Parathyroid adenoma (tissue), 2 donors: ENCODE results near the gene WRAP53.

ENCODE experiments used
- H2AFZ ChIP-seq: fragments of 300-600 bp; sonication (generic); one replicate; pipeline ENCODE4 v1.7.0; 2017; ENCODE audit warnings: antibody characterized with exemption, mild to moderate bottlenecking
- H3K27ac ChIP-seq: fragments of 300-600 bp; sonication (generic); one replicate; pipeline ENCODE4 v1.7.0; 2017
- H3K27me3 ChIP-seq: fragments of 300-600 bp; sonication (generic); one replicate; pipeline ENCODE4 v1.7.0; 2017; ENCODE audit warnings: low read length; ENCODE audit not compliant: control insufficient read depth, insufficient read depth
- H3K36me3 ChIP-seq: fragments of 300-600 bp; sonication (generic); one replicate; pipeline ENCODE4 v1.7.0; 2017; ENCODE audit warnings: low read length; ENCODE audit not compliant: control insufficient read depth, insufficient read depth
- H3K4me1 ChIP-seq: fragments of 300-600 bp; sonication (generic); one replicate; pipeline ENCODE4 v1.7.0; 2017; ENCODE audit warnings: control low read depth
- H3K4me2 ChIP-seq: fragments of 300-600 bp; sonication (generic); one replicate; pipeline ENCODE4 v1.7.0; 2017; ENCODE audit warnings: low read length
- H3K4me3 ChIP-seq: fragments of 300-600 bp; sonication (generic); one replicate; pipeline ENCODE4 v1.7.0; 2017; ENCODE audit warnings: low read depth, low read length
- H3K79me2 ChIP-seq: fragments of 300-600 bp; sonication (generic); one replicate; pipeline ENCODE4 v1.7.0; 2017; ENCODE audit warnings: control low read depth
- H3K9ac ChIP-seq: fragments of 300-600 bp; sonication (generic); one replicate; pipeline ENCODE4 v1.7.0; 2017; ENCODE audit warnings: mild to moderate bottlenecking
- H3K9me3 ChIP-seq: fragments of 300-600 bp; sonication (generic); one replicate; pipeline ENCODE4 v1.7.0; 2017; ENCODE audit warnings: low read length; ENCODE audit not compliant: control insufficient read depth
- CTCF ChIP-seq: fragments of 300-600 bp; sonication (generic); IDR thresholded peaks from one replicate; pipeline ENCODE4 v1.7.0; 2017; ENCODE audit warnings: antibody characterized with exemption, mild to moderate bottlenecking
- donor health status: primary hyperparathyroidism.

WRAP53 gene

GRCh38 chr17:7687072-7687907 lies 987 bp upstream of the WRAP53 start, which contains the start of gene TP53:
TP53 (minus strand) TSS chr17:7687490; CDS start chr17:7676594, 10,896 bp downstream.
- H3K4me1 ChIP-seq: peaks cover 5% of the 10 kb centered on the region
- no peaks in the 10 kb centered on the region for H3K27me3 ChIP-seq
- peak within 1 kb of the TSS; percentile 94 for H3K4me2 ChIP-seq
- TF ChIP-seq CTCF: no peak
- H3K36me3 ChIP-seq: no peaks in the 10 kb centered on the region
- H3K9ac ChIP-seq: peak within 1 kb of the TSS; percentile 64
- H3K4me3 ChIP-seq: peak within 1 kb of the TSS; percentile 100
- peak within 1 kb of the TSS; percentile 99 for H3K27ac ChIP-seq
- peaks cover 23% of the 10 kb centered on the region for H3K79me2 ChIP-seq
- peak within 1 kb of the TSS; percentile 89 for H2AFZ ChIP-seq
- no peaks in the 10 kb centered on the region for H3K9me3 ChIP-seq

- Histone ChIP-seq H3K4me2 (peak overlapping the region; percentile 94), H3K36me3 (no peaks in the 10 kb centered on the region), H3K4me1 (peaks cover 5% of the 10 kb centered on the region), H3K79me2 (peaks cover 11% of the 10 kb centered on the region), H3K27ac (peak overlapping the region; percentile 33), H3K4me3 (peak overlapping the region; percentile 100), H3K9me3 (no peaks in the 10 kb centered on the region), H3K27me3 (no peaks in the 10 kb centered on the region), H2AFZ (peak overlapping the region; percentile 82), H3K9ac (no peak overlapping the region)
- no peak for TF ChIP-seq CTCF
Observed at GRCh38 chr17:7688808-7689316, 585 bp downstream of the WRAP53 start.

GRCh38 chr17:7695586-7695985 lies 7.3 kb downstream of the WRAP53 start:
- H3K9me3 ChIP-seq: no peaks in the 10 kb centered on the region
- no peaks in the 10 kb centered on the region for H3K27me3 ChIP-seq
- TF ChIP-seq CTCF: no peak
- H3K36me3 ChIP-seq: no peaks in the 10 kb centered on the region
- H3K27ac ChIP-seq: no peak overlapping the region
- H3K79me2 ChIP-seq: no peaks in the 10 kb centered on the region
- H3K4me3 ChIP-seq: no peak overlapping the region
- no peaks in the 10 kb centered on the region for H3K4me1 ChIP-seq
- no peak overlapping the region for H2AFZ ChIP-seq
- no peak overlapping the region for H3K4me2 ChIP-seq
- no peak overlapping the region for H3K9ac ChIP-seq

- H3K27ac ChIP-seq: no peak overlapping the region
- no peaks in the 10 kb centered on the region for H3K9me3 ChIP-seq
- TF ChIP-seq CTCF: no peak
- H3K36me3 ChIP-seq: no peaks in the 10 kb centered on the region
- no peaks in the 10 kb centered on the region for H3K27me3 ChIP-seq
- no peaks in the 10 kb centered on the region for H3K79me2 ChIP-seq
- no peak overlapping the region for H2AFZ ChIP-seq
- H3K4me3 ChIP-seq: no peak overlapping the region
- H3K9ac ChIP-seq: no peak overlapping the region
- H3K4me1 ChIP-seq: no peaks in the 10 kb centered on the region
- H3K4me2 ChIP-seq: no peak overlapping the region
Observed at GRCh38 chr17:7697828-7698588, 9.7 kb downstream of the WRAP53 start.
